HUES64 (cell line): ENCODE measurements around the gene INSIG1. TPM values are rescaled to one million over a fixed set of nuclear protein-coding genes. Genes with fewer than 3 reads are reported as not detected.

Experiments
- H3K27ac ChIP-seq: 2 replicates; pipeline ENCODE4 v1.7.0; 2013; ENCODE audit warnings: low read depth, low read length, inconsistent platforms
- H3K27me3 ChIP-seq: 2 replicates; pipeline ENCODE4 v1.6.1; 2013; ENCODE audit warnings: mild to moderate bottlenecking, low read length; ENCODE audit not compliant: insufficient read depth
- H3K36me3 ChIP-seq: 2 replicates; pipeline ENCODE4 v1.6.1; 2013; ENCODE audit warnings: mild to moderate bottlenecking, low read length; ENCODE audit not compliant: insufficient read depth
- H3K4me1 ChIP-seq: 2 replicates; pipeline ENCODE4 v1.6.1; 2013; ENCODE audit warnings: mild to moderate bottlenecking, low read length, moderate library complexity; ENCODE audit not compliant: insufficient read depth
- H3K4me3 ChIP-seq: 2 replicates; pipeline ENCODE4 v1.5.1; 2013; ENCODE audit warnings: mild to moderate bottlenecking, low read length, moderate library complexity
- H3K9ac ChIP-seq: 2 replicates; pipeline ENCODE4 v1.6.1; 2013; ENCODE audit warnings: mild to moderate bottlenecking, low read depth, low read length
- H3K9me3 ChIP-seq: 2 replicates; pipeline ENCODE4 v1.6.1; 2013; ENCODE audit warnings: low read depth, low read length; ENCODE audit not compliant: insufficient read depth
- WGBS: fragments of 150-250, 120-280 bp; methylation state at CpG from one replicate; pipeline ENCODE4 v1.1.7; 2013; ENCODE audit warnings: missing lambda C conversion rate; 5-methylcytosine and 5-hydroxymethylcytosine counted together
- polyA plus RNA-seq, 2 experiments: library from polyadenylated mRNA; stranded (reverse); fragments of 50-300 nt; gene quantifications; one replicate each; pipeline ENCODE4 v1.2.3, GENCODE V29; 2013

Gene INSIG1
- polyA plus RNA-seq (2013, experiment 1 of 2) = 60.7 TPM
- 68.7 TPM for polyA plus RNA-seq (2013, experiment 2 of 2)

DNA sequence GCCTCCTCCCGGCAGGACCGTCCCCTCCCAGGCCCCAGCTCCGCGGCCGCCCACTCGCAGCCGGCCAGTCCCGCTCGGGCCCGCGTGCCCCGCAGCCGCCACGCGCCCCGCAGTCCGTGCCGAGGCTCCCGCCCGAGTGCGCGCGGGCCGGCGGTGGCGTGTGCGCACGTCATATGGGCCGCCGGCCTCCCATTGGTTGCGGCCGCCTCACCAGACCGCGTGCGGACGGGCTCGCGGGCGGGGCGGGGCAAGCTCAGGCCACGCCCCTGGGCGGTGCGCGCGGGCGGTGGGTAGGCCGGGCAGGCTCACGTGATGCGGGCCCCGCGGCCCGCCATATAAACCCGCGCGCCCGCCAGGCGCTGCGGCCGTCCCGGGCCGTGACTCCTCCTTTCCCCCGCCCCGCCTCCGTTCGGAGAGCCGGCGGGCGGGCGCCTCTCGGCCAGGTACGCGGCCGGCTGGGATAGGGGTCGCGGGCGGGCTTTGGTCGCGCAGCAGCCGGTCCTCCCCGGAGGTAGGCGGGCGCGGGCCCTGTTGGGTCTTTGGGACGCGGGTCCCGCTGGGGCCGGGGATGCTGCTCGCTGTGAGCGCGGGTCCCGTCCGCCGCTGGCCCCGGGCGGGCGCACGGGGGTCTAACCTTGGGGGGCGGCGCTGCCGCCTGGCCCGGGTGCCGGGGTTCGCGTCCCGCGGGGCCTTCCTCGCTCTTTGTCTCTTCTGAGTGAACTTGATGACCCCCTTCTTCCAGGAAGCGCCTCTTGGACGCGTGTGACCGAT lies at the start of gene INSIG1:
INSIG1 (plus strand) TSS at position 362 of the 771 bp plus-strand sequence; CDS start at position 770, 408 bp downstream.
- under 1% methylated on average over 111 of the region's 111 CpGs for WGBS
- Histone ChIP-seq H3K4me1 (peaks cover 23% of the 10 kb centered on the region), H3K9me3 (no peaks in the 10 kb centered on the region), H3K27me3 (no peaks in the 10 kb centered on the region), H3K36me3 (peaks cover 35% of the 10 kb centered on the region), H3K9ac (peak within 1 kb of the TSS; percentile 81), H3K4me3 (peak within 1 kb of the TSS; percentile 68), H3K27ac (peak within 1 kb of the TSS; percentile 62)

DNA sequence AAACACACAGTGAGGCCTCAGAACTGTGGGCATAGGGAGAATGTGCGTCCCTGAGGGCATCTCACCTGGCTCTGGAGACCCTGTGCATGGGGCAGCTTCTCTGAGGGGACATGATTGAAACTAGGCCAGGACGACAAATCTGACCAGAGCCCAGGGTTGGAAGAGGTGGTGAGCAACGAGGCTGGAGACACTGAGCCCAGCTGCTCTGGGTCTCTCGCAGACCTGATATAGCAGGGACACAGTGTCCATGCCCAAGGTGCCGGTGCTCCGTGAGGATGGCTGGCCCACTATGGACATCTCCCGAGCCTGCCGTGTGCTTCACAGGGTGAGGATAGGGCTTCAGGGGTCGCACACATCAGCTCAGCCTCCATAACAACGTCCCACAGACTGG lies 49.3 kb upstream of the INSIG1 start:
- WGBS = 89% methylated on average over 10 of the region's 10 CpGs
- no peak overlapping the region for H3K4me3 ChIP-seq
- H3K9ac ChIP-seq = no peak overlapping the region
- no peaks in the 10 kb centered on the region for H3K4me1 ChIP-seq
- peaks cover 4% of the 10 kb centered on the region for H3K9me3 ChIP-seq
- H3K27me3 ChIP-seq = no peaks in the 10 kb centered on the region
- H3K27ac ChIP-seq = no peak overlapping the region
- H3K36me3 ChIP-seq = no peaks in the 10 kb centered on the region

DNA sequence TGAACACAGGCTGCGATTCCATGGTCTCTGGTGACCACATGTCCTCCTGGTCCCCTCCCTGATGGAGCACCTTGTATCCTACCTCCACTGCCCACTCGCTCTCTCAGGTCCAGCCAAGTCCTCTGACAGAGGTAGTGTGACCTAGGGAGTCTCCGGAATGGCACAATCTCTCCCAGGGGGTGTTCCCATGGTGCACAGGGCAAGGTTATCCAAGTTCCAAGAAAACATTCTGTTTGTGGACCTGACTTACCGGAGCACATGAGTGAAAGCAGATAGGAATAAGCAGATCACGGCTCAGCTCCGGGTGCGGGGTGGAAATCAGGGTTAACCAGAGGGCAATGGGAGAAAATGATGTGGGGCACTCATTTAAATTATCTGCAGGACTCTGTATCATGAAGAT lies 45.8 kb upstream of the INSIG1 start:
- Histone ChIP-seq H3K27ac (no peak overlapping the region), H3K4me3 (no peak overlapping the region), H3K36me3 (no peaks in the 10 kb centered on the region), H3K9ac (no peak overlapping the region), H3K4me1 (no peaks in the 10 kb centered on the region), H3K27me3 (no peaks in the 10 kb centered on the region), H3K9me3 (no peaks in the 10 kb centered on the region)
- WGBS = 81% methylated on average over 7 of the region's 7 CpGs

DNA sequence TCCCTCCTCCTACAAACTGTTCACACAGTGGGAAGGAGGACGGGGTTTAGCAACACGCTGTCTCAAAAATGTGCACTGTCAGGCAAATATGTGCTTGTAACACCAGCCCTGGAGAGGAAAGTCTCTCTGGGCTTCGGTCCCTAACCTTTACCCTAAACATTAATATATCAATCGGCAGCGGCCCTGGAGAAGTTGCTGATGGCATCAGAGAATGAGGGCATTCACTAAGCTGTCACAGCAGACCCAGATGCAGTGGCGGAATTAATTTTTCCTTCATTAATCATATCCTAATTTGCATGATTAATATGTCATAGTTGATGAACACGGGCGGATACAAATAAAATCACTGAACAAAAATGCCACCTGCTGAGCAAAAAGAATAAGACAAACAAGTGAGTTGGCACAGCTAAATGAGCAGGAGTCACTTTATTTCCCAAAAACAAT lies 45.2 kb upstream of the INSIG1 start:
- Histone ChIP-seq H3K9ac (no peak overlapping the region), H3K27ac (no peak overlapping the region), H3K36me3 (no peaks in the 10 kb centered on the region), H3K4me1 (no peaks in the 10 kb centered on the region), H3K9me3 (no peaks in the 10 kb centered on the region), H3K27me3 (no peaks in the 10 kb centered on the region), H3K4me3 (no peak overlapping the region)
- WGBS = 94% methylated on average over 7 of the region's 8 CpGs

DNA sequence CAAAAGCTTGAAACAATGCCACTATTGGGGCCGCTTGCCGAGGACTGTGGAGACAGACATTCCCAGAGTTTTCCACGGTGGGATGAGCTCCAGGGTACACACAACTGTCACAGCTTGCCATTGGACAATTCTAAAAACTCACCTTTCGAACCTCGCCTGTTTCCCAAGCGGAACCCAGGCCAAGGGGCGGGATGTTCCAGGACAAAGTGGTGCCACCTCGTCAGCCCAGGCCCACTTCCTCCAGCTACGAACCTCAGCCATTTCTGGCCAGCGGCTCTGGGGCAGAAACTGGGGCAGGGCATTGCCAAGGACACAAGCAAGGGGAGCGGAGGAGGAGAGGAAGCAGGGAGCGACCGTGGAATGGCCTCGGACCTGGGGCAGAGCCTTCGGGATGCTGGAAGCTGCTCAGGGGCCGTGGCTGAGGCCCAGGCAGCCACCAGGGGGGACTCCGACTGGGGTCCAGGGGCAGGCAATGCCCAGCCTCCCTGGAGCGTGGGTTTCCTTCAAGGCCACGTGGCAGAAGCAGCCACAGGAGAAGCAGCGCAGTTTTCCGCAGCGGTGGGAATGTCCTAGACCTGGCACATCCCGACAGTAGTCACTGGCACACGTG lies 44.7 kb upstream of the INSIG1 start:
- Histone ChIP-seq H3K9me3 (no peaks in the 10 kb centered on the region), H3K9ac (no peak overlapping the region), H3K27me3 (no peaks in the 10 kb centered on the region), H3K4me3 (no peak overlapping the region), H3K36me3 (no peaks in the 10 kb centered on the region), H3K4me1 (no peaks in the 10 kb centered on the region), H3K27ac (no peak overlapping the region)
- 92% methylated on average over 24 of the region's 24 CpGs for WGBS

DNA sequence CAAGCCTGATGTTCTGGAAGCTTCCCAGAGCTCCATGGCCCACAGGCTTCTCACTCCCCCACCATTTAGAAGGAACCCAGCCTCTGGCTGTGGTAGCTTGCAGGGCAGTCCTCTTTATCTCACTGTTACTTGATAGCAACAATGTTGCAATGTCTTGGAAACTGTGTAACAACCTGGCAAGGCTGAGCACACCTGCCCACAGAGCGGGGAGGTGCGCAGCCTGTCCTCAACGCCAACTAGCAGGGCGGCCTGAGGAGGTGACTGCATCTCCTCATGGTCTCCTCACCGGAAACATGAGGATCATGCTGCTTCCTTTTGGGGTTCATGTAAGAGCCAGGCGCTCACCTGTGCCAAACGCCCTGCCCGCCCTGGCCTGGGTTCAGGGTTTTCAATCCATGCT lies 43.7 kb upstream of the INSIG1 start:
- no peaks in the 10 kb centered on the region for H3K4me1 ChIP-seq
- no peaks in the 10 kb centered on the region for H3K36me3 ChIP-seq
- H3K9me3 ChIP-seq = no peaks in the 10 kb centered on the region
- H3K27me3 ChIP-seq = no peaks in the 10 kb centered on the region
- H3K27ac ChIP-seq = no peak overlapping the region
- 93% methylated on average over 8 of the region's 8 CpGs for WGBS
- no peak overlapping the region for H3K4me3 ChIP-seq
- no peak overlapping the region for H3K9ac ChIP-seq

DNA sequence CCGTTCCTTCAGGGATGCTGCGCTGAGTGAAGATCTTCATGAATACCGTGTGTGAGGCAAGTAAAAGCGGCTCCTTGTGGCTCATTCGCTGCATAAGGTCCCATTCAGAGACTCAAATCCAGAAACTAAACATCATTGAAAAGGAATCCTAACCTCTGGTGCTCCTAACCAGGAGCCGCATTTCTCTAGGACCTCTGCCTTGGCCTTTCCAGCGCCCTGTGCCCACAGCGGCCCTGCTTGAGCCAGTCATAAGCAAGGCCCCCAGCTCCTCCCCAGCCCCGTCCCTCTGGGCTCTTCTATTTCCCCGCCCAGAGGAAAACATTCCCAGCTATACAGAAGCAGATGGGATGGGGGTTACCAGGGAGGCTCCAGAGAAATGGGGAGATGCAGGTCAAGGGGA lies 42.6 kb upstream of the INSIG1 start:
- WGBS = 95% methylated on average over 9 of the region's 10 CpGs
- Histone ChIP-seq H3K4me1 (no peaks in the 10 kb centered on the region), H3K27ac (no peak overlapping the region), H3K9ac (no peak overlapping the region), H3K4me3 (no peak overlapping the region), H3K36me3 (no peaks in the 10 kb centered on the region), H3K27me3 (no peaks in the 10 kb centered on the region), H3K9me3 (no peaks in the 10 kb centered on the region)

DNA sequence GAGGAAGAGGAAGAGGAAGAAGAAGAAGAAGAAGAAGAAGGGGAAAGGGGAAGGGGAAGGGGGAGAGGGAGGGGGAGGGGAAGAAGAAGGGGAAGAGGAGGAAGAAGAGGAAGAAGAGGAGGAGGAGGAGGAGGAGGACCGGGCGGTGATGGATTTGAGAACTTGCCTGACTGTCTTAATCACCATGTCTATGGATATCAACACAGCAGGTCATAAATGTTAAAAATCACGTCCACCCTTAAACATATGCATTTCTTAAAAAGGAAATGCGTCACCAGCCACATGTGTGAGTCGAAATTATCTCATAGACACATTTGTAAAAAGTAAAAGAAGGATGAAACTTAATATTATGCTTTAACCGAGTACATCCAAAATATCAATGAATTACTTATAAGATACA lies 42.1 kb upstream of the INSIG1 start:
- Histone ChIP-seq H3K9me3 (no peaks in the 10 kb centered on the region), H3K4me1 (no peaks in the 10 kb centered on the region), H3K4me3 (no peak overlapping the region), H3K36me3 (no peaks in the 10 kb centered on the region), H3K9ac (no peak overlapping the region), H3K27ac (no peak overlapping the region), H3K27me3 (no peaks in the 10 kb centered on the region)
- 97% methylated on average over 2 of the region's 6 CpGs for WGBS

DNA sequence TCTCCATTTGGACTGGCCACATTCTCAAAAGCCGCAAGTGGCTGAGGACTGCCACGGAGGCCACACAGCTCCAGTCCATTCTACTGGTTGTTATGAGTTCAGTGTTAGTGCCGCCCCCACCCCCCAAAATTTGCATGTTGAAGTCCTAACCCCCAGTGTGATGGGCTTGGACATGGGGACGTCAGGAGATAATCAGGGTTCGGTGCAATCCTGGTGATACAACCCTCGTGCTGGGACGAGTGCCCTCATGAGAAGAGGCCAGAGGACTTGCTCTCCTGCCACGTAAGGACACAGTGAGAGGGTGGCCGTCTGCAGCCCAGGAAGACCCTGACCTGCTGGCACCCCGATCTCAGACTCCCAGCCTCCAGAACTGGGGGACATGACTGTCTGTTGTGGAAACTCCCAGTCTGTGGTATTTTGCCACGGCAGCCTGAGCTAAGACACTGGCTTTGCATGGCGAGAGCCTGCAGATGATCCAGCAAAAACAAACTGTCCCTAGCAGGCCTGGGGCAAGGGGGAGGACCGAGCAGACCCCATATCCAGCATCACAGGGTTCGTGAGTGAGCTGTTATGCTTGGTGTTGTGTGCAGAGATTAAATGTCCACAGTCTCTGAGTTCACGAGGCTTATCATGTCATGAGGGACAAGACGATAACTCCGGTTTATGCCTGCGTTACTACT lies 41.5 kb upstream of the INSIG1 start:
- Histone ChIP-seq H3K27me3 (no peaks in the 10 kb centered on the region), H3K36me3 (no peaks in the 10 kb centered on the region), H3K4me3 (no peak overlapping the region), H3K27ac (no peak overlapping the region), H3K9ac (no peak overlapping the region), H3K9me3 (no peaks in the 10 kb centered on the region), H3K4me1 (no peaks in the 10 kb centered on the region)
- 94% methylated on average over 18 of the region's 18 CpGs for WGBS

DNA sequence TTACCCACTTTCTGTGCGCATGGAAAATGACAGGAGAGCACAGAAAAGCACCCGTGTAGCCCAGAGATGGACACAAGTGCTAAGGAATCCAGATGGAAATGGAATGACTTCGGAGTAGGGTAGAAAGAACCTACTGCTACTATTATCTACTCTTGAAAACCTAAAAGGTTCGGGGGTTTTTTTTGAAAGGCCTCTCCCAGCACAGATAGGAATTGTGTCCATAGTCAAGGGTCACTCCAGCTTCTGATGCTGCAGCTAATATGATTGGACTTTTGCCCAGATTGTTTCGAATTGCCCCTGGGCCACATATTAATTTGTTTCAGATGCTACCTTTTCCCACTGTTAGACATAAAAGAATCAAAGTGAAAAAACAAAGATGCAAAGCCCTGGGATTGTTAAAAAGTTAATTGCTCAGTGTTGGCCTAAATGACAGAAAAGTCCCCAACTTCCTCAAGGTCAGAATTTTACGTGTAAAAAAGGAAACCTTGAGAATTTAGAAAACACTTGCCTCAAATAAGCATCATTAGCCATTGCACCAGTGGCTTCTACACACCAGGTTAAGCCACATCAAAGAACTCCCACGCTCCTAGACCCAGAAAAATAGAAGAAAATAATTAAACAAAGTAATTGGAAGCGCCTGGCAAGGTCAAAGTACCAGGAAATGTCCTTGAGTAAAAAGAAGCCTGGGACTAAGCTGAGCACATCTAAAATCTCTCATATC lies 40.8 kb upstream of the INSIG1 start:
- H3K36me3 ChIP-seq = no peaks in the 10 kb centered on the region
- H3K4me3 ChIP-seq = no peak overlapping the region
- no peaks in the 10 kb centered on the region for H3K9me3 ChIP-seq
- no peak overlapping the region for H3K9ac ChIP-seq
- H3K27me3 ChIP-seq = no peaks in the 10 kb centered on the region
- no peak overlapping the region for H3K27ac ChIP-seq
- 95% methylated on average over 7 of the region's 8 CpGs for WGBS
- H3K4me1 ChIP-seq = no peaks in the 10 kb centered on the region
